HG03060 (cell line): ENCODE data around the gene TMEM229B.
"Not testable (repeated sequence)": the region's sequence is repeated elsewhere in the genome, so short reads cannot be mapped to it uniquely, and the experiment has no call there.

Experiments
- ATAC-seq: cut with Tn5 transposase; IDR thresholded peaks from one replicate; pipeline ENCODE4 v1.9.1; 2021; ENCODE audit warnings: low read depth, moderate number of reproducible peaks; ENCODE audit not compliant: unreplicated experiment

TMEM229B gene

GRCh38 chr14:67459336-67459735 is 29.2 kb downstream of the TMEM229B start:
- ATAC-seq = no peak

GRCh38 chr14:67457782-67458181 is 30.7 kb downstream of the TMEM229B start:
- ATAC-seq = no peak

- ATAC-seq = no peak
These were observed 31.8 kb downstream of the TMEM229B start for GRCh38 chr14:67456732-67457131.

- no peak for ATAC-seq
These were observed 34.8 kb downstream of the TMEM229B start for GRCh38 chr14:67453575-67454300.

GRCh38 chr14:67451667-67452066 is 36.9 kb downstream of the TMEM229B start:
- not testable (repeated sequence) for ATAC-seq

- no peak for ATAC-seq
These were observed 39.4 kb downstream of the TMEM229B start for GRCh38 chr14:67449096-67449495.

GRCh38 chr14:67447033-67447381 is 41.5 kb downstream of the TMEM229B start:
- ATAC-seq = no peak

- no peak for ATAC-seq
These were observed 42.0 kb downstream of the TMEM229B start for GRCh38 chr14:67446371-67447032.

- ATAC-seq = no peak
These were observed 44.1 kb downstream of the TMEM229B start for GRCh38 chr14:67444395-67444794.

GRCh38 chr14:67442139-67442906 is 46.2 kb downstream of the TMEM229B start:
- ATAC-seq = no peak

- ATAC-seq = no peak
These were observed 46.8 kb downstream of the TMEM229B start for GRCh38 chr14:67441672-67442071.

GRCh38 chr14:67441256-67441655 is 47.3 kb downstream of the TMEM229B start:
- no peak for ATAC-seq

- ATAC-seq = no peak
These were observed 48.0 kb downstream of the TMEM229B start for GRCh38 chr14:67440513-67440912.

- ATAC-seq = no peak
These were observed 49.6 kb downstream of the TMEM229B start for GRCh38 chr14:67438969-67439368.

- no peak for ATAC-seq
These were observed 52.3 kb downstream of the TMEM229B start for GRCh38 chr14:67436006-67436866.

- no peak for ATAC-seq
These were observed 52.9 kb downstream of the TMEM229B start for GRCh38 chr14:67435603-67436002.

GRCh38 chr14:67432050-67432564 is 56.4 kb downstream of the TMEM229B start:
- no peak for ATAC-seq

GRCh38 chr14:67429510-67430205 is 58.9 kb downstream of the TMEM229B start:
- ATAC-seq = no peak

GRCh38 chr14:67428501-67429031 is 60.0 kb downstream of the TMEM229B start:
- ATAC-seq = no peak
